Hepatocyte (in vitro differentiated cells): Measurements from ENCODE around the gene FAM111A. TPM values are rescaled to one million over a fixed set of nuclear protein-coding genes. Genes with fewer than 3 reads are reported as not detected.
"Not testable (repeated sequence)": the region's sequence is repeated elsewhere in the genome, so short reads cannot be mapped to it uniquely, and the experiment has no call there.

Experiments
- DNase-seq: peaks from one replicate; pipeline ENCODE4 v3.0.0-alpha.2; 2016; ENCODE audit warnings: low spot score
- H2AFZ ChIP-seq: fragments of 200-600 bp; sonication (generic); 2 replicates; pipeline ENCODE4 v1.6.0; 2016; ENCODE audit warnings: antibody characterized with exemption, mild to moderate bottlenecking
- H3K27ac ChIP-seq: fragments of 200-600 bp; sonication (generic); 2 replicates; pipeline ENCODE4 v1.5.1; 2016; ENCODE audit warnings: mild to moderate bottlenecking
- H3K27me3 ChIP-seq: fragments of 200-600 bp; sonication (generic); 2 replicates; pipeline ENCODE4 v1.6.1; 2016
- H3K36me3 ChIP-seq: fragments of 200-600 bp; sonication (generic); replicated peaks from 2 replicates; pipeline ENCODE4 v1.5.1; 2016; ENCODE audit warnings: low read depth; ENCODE audit not compliant: insufficient read depth
- H3K4me1 ChIP-seq: fragments of 200-600 bp; sonication (generic); 2 replicates; pipeline ENCODE4 v1.5.1; 2016; ENCODE audit warnings: mild to moderate bottlenecking, moderate library complexity; ENCODE audit not compliant: insufficient read depth
- H3K4me2 ChIP-seq: fragments of 200-600 bp; sonication (generic); 2 replicates; pipeline ENCODE4 v1.6.0; 2016
- H3K4me3 ChIP-seq: fragments of 200-600 bp; sonication (generic); 2 replicates; pipeline ENCODE4 v1.5.1; 2016; ENCODE audit warnings: mild to moderate bottlenecking
- H3K79me2 ChIP-seq: fragments of 200-600 bp; sonication (generic); 2 replicates; pipeline ENCODE4 v1.6.0; 2017; ENCODE audit warnings: mild to moderate bottlenecking
- H3K9me2 ChIP-seq: fragments of 200-600 bp; sonication (generic); replicated peaks from 2 replicates; pipeline ENCODE4 v1.6.0; 2017; ENCODE audit warnings: mild to moderate bottlenecking; ENCODE audit not compliant: insufficient read depth
- H3K9me3 ChIP-seq: fragments of 200-600 bp; sonication (generic); 2 replicates; pipeline ENCODE4 v1.5.1; 2016; ENCODE audit warnings: low read depth, mild to moderate bottlenecking
- H4K20me1 ChIP-seq: fragments of 200-600 bp; sonication (generic); 2 replicates; pipeline ENCODE4 v1.6.0; 2016; ENCODE audit warnings: mild to moderate bottlenecking; ENCODE audit not compliant: insufficient read depth, poor library complexity, severe bottlenecking
- CTCF ChIP-seq: fragments of 200-600 bp; sonication (generic); IDR thresholded peaks from 2 replicates; pipeline ENCODE4 v1.5.1; 2016; ENCODE audit warnings: antibody characterized with exemption, mild to moderate bottlenecking; ENCODE audit not compliant: poor library complexity
- EZH2 ChIP-seq: fragments of 200-600 bp; sonication (generic); IDR thresholded peaks from 2 replicates; pipeline ENCODE4 v1.6.1; 2016; ENCODE audit warnings: antibody characterized with exemption, mild to moderate bottlenecking, borderline replicate concordance
- EZH2phosphoT487 ChIP-seq: fragments of 200-600 bp; sonication (generic); IDR thresholded peaks from one replicate; pipeline ENCODE4 v1.6.1; 2018; ENCODE audit warnings: antibody characterized with exemption, mild to moderate bottlenecking, low read depth, moderate library complexity; ENCODE audit not compliant: unreplicated experiment, severe bottlenecking
- WGBS: methylation state at CpG from one replicate; pipeline ENCODE4 v1.1.6; 2016; ENCODE audit warnings: low lambda C conversion rate; ENCODE audit errors: missing lambda C conversion rate; 5-methylcytosine and 5-hydroxymethylcytosine counted together
- polyA plus RNA-seq: library from polyadenylated mRNA; unstranded; fragments of >200 nt; fragmentation: Nextera tagmentation; extraction: Ambion mirVana; gene quantifications from 2 replicates; pipeline ENCODE4 v1.2.1, GENCODE V29; 2016
- total RNA-seq: library from RNA; depleted of rRNA; stranded (reverse); fragments of >200 nt; gene quantifications from 2 replicates; pipeline ENCODE4 v1.2.3, GENCODE V29; 2014

FAM111A gene
- total and polyA plus RNA-seq, 2 experiments from 2014 or later = 20.0 to 43.2 TPM

GRCh38 chr11:59135648-59136461, 6.8 kb upstream of the FAM111A start:
- H2AFZ ChIP-seq = peak overlapping the region; percentile 85
- H3K9me3 ChIP-seq = no peaks in the 10 kb centered on the region
- 17% methylated on average over 20 of the region's 20 CpGs for WGBS

GRCh38 chr11:59136551-59136950, 6.1 kb upstream of the FAM111A start:
- 56% methylated on average over 6 of the region's 6 CpGs for WGBS
- not testable (repeated sequence) for DNase-seq, H3K79me2 ChIP-seq, H3K27me3 ChIP-seq, H4K20me1 ChIP-seq, H3K36me3 ChIP-seq, H3K9me2 ChIP-seq, H3K9me3 ChIP-seq, H3K4me1 ChIP-seq, H3K4me3 ChIP-seq
- peak overlapping the region; percentile 88 for H3K27ac ChIP-seq
- peak overlapping the region; percentile 85 for H2AFZ ChIP-seq
- H3K4me2 ChIP-seq = peak overlapping the region; percentile 81

More at GRCh38 chr11:59135648-59136461, 6.8 kb upstream of the FAM111A start:
- H3K4me2 ChIP-seq = peak overlapping the region; percentile 81
- TF ChIP-seq EZH2 (no peak), CTCF (peak; percentile 99), EZH2phosphoT487 (no peak)
- no peaks in the 10 kb centered on the region for H3K27me3 ChIP-seq
- DNase-seq = peak; percentile 91
- peak overlapping the region; percentile 88 for H3K27ac ChIP-seq
- no peaks in the 10 kb centered on the region for H3K9me2 ChIP-seq
- no peak overlapping the region for H3K4me3 ChIP-seq
- no peaks in the 10 kb centered on the region for H3K36me3 ChIP-seq
- H3K79me2 ChIP-seq = no peaks in the 10 kb centered on the region
- no peaks in the 10 kb centered on the region for H4K20me1 ChIP-seq
- no peaks in the 10 kb centered on the region for H3K4me1 ChIP-seq

GRCh38 chr11:59137190-59137589, 5.5 kb upstream of the FAM111A start:
- 95% methylated on average over 17 of the region's 17 CpGs for WGBS
- Histone ChIP-seq H3K4me1 (no peaks in the 10 kb centered on the region), H3K27ac (peak overlapping the region; percentile 88), H3K9me2 (no peaks in the 10 kb centered on the region), H3K4me2 (peak overlapping the region; percentile 81), H3K36me3 (no peaks in the 10 kb centered on the region), H2AFZ (no peak overlapping the region), H3K4me3 (no peak overlapping the region), H3K79me2 (peaks cover 6% of the 10 kb centered on the region), H3K9me3 (no peaks in the 10 kb centered on the region), H4K20me1 (no peaks in the 10 kb centered on the region), H3K27me3 (no peaks in the 10 kb centered on the region)
- DNase-seq = no peak
- TF ChIP-seq EZH2 (no peak), EZH2phosphoT487 (no peak), CTCF (no peak)

- H3K4me1 ChIP-seq = peaks cover 3% of the 10 kb centered on the region
- H3K79me2 ChIP-seq = peaks cover 6% of the 10 kb centered on the region
- no peaks in the 10 kb centered on the region for H4K20me1 ChIP-seq
- 86% methylated on average over 2 of the region's 2 CpGs for WGBS
- no peak overlapping the region for H2AFZ ChIP-seq
- TF ChIP-seq CTCF (no peak), EZH2phosphoT487 (no peak), EZH2 (no peak)
- no peak overlapping the region for H3K27ac ChIP-seq
- DNase-seq = no peak
- no peaks in the 10 kb centered on the region for H3K9me2 ChIP-seq
- H3K36me3 ChIP-seq = no peaks in the 10 kb centered on the region
- no peak overlapping the region for H3K4me2 ChIP-seq
- H3K4me3 ChIP-seq = no peak overlapping the region
- no peaks in the 10 kb centered on the region for H3K27me3 ChIP-seq
- H3K9me3 ChIP-seq = no peaks in the 10 kb centered on the region
Measured at GRCh38 chr11:59138643-59139042, 4.0 kb upstream of the FAM111A start.
